Measurements from ENCODE around the gene CAPN11.

DNA sequence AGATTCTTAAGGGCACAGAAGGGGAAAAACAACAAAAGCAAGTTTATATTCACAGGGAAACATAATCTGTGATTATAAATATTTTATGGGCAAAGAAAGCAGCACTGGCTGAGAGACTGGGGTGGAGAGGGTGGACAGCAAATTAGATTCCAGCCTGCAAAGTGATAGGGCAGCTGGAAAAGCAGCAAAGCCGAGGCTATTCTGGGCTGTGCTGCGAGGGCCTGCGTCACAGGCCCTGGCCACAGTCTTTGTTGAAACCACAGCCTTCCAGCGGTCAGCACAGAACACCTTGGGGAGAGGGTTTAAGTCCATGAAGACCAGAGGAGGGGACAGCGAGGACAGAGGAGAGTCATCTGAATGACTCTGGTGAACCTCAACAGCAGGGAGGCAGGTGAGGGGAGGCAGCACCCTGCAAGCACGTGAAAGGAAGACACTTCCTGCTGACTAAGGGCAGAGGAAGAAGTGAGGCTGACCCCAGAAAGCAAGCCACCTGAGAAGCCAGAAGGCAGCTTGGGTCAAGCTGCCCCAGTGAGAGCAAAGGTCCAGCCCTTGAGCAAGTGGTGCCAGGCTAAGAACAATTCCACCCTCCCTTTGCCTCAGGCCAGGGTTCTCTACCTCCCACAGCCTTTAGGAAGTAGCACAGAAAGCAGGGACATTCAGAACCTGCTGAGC is 48.5 kb upstream of the CAPN11 start:
- TF ChIP-seq, protein P1, sequence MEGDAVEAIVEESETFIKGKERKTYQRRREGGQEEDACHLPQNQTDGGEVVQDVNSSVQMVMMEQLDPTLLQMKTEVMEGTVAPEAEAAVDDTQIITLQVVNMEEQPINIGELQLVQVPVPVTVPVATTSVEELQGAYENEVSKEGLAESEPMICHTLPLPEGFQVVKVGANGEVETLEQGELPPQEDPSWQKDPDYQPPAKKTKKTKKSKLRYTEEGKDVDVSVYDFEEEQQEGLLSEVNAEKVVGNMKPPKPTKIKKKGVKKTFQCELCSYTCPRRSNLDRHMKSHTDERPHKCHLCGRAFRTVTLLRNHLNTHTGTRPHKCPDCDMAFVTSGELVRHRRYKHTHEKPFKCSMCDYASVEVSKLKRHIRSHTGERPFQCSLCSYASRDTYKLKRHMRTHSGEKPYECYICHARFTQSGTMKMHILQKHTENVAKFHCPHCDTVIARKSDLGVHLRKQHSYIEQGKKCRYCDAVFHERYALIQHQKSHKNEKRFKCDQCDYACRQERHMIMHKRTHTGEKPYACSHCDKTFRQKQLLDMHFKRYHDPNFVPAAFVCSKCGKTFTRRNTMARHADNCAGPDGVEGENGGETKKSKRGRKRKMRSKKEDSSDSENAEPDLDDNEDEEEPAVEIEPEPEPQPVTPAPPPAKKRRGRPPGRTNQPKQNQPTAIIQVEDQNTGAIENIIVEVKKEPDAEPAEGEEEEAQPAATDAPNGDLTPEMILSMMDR (IDR thresholded peaks at IDR 0.05; ENCODE audit: poor library complexity, severe bottlenecking): no peak
- TF ChIP-seq SMC3 (conservative IDR thresholded peaks at IDR 0.05; ENCODE audit: poor library complexity) (no peak), TAF1 (IDR thresholded peaks at IDR 0.05; ENCODE audit: low read depth) (no peak), RAD21 (conservative IDR thresholded peaks at IDR 0.05) (no peak), POLR2AphosphoS5 (IDR thresholded peaks at IDR 0.05) (no peak)

Measured in neural cell (in vitro differentiated cells).